A673 (cell line): Measurements from ENCODE around the gene CFAP97D2.

Source experiments
- EZH2 ChIP-seq: fragments of 200-600 bp; sonication (generic); IDR thresholded peaks from 2 replicates; pipeline ENCODE4 v1.6.1; 2017; ENCODE audit warnings: borderline replicate concordance, low read depth, mild to moderate bottlenecking, mixed read lengths, antibody characterized with exemption, low read length; ENCODE audit not compliant: poor library complexity, severe bottlenecking
- TF ChIP-seq, protein P1 (sequence below): fragments of 300-800, 200-600 bp; sonication (generic); conservative IDR thresholded peaks from 2 replicates; pipeline ENCODE4 v1.5.1; 2017; ENCODE audit warnings: low read depth, mild to moderate bottlenecking, antibody characterized with exemption, low read length, moderate library complexity, mixed read lengths

GRCh38 chr13:114249077-114249476 lies 70.0 kb downstream of the CFAP97D2 start:
- TF ChIP-seq, protein P1, sequence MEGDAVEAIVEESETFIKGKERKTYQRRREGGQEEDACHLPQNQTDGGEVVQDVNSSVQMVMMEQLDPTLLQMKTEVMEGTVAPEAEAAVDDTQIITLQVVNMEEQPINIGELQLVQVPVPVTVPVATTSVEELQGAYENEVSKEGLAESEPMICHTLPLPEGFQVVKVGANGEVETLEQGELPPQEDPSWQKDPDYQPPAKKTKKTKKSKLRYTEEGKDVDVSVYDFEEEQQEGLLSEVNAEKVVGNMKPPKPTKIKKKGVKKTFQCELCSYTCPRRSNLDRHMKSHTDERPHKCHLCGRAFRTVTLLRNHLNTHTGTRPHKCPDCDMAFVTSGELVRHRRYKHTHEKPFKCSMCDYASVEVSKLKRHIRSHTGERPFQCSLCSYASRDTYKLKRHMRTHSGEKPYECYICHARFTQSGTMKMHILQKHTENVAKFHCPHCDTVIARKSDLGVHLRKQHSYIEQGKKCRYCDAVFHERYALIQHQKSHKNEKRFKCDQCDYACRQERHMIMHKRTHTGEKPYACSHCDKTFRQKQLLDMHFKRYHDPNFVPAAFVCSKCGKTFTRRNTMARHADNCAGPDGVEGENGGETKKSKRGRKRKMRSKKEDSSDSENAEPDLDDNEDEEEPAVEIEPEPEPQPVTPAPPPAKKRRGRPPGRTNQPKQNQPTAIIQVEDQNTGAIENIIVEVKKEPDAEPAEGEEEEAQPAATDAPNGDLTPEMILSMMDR, result no peak
- no peak for TF ChIP-seq EZH2
